Stimulated activated CD8-positive, alpha-beta memory T cell treated with anti-CD3 and anti-CD28 coated beads, Interleukin-15, amount 100 ng/mL, for 48 hours (primary cell): Measurements from ENCODE around the gene NINJ1.
"Not testable (repeated sequence)": the region's sequence is repeated elsewhere in the genome, so short reads cannot be mapped to it uniquely, and the experiment has no call there.

ENCODE experiments used
- DNase-seq, 2 donors: peaks; one replicate each; pipeline ENCODE4 v3.0.0-alpha.2; 2020; ENCODE audit warnings: low read depth in 2 of 2

NINJ1 gene

DNA sequence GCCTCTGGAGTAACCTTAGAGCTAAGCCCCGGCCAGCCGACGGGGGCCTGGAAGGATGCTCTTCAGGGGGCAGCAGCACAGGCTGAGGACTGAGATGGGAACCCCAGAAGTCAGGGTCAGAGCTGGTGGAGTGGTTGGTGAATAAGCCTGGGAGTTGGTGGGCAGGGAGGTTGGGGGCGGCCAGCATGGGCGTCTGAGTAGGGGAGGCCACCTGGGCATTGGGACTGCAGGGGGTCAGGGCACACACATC is 14.4 kb downstream of the NINJ1 start:
- no peak for DNase-seq

DNA sequence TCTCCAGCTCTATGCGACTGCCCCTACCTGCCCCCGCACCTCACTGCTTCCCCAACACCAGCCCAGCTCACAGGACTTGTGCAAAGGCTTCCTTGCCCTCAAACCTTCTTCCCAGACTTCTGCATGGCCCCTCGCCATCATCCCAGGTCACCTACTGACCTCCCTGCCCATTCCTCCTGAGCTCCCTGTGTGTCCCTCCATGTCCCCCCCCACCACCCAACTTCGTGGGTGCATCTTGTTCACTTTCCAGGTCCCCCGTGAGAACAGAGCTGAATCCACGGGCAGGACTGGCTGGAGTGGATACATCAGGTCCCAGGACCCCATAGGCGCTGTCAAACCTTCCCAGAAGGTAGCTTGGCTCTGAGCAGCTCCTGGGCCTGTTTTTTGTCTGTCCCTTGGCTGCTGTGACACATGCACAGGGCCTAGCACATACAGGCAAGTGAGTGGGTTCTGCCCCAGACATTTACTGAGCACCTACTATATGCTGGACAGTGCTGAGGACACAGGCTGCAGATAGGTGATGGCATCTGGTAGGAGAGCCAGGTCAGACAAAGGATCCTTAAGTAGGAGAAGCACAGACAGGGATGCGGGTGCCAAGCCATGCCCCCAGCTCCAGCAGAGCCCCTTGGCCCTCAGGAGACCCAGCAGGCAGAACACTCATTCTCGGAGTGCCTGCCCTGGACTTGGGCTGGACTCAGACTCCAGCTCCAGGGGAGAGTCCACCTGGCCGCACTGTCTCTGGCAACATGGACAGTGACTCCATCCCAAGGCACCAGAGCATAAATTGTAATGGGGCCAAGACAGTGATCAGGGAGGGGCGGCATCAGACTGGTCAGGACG is 15.0 kb downstream of the NINJ1 start:
- DNase-seq = no peak

- DNase-seq = no peak
Measured at GRCh38 chr9:93117924-93118862, 15.9 kb downstream of the NINJ1 start.

DNA sequence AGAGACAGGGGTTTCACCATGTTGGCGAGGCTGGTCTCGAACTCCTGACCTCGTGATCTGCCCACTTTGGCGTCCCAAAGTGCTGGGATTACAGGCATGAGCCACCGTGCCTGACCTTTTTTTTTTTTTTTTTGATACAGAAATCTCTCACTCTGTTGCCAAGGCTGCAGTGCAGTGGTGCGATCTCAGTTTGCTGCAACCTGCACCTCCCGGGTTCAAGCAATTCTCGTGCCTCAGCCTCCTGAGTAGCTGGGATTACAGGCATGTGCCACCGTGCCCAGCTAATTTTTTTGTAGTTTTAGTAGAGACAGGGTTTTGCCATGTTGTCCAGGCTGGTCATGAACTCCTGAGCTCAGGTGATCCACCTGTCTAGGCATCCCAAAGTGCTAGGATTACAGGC is 16.5 kb downstream of the NINJ1 start:
- not testable (repeated sequence) for DNase-seq

DNA sequence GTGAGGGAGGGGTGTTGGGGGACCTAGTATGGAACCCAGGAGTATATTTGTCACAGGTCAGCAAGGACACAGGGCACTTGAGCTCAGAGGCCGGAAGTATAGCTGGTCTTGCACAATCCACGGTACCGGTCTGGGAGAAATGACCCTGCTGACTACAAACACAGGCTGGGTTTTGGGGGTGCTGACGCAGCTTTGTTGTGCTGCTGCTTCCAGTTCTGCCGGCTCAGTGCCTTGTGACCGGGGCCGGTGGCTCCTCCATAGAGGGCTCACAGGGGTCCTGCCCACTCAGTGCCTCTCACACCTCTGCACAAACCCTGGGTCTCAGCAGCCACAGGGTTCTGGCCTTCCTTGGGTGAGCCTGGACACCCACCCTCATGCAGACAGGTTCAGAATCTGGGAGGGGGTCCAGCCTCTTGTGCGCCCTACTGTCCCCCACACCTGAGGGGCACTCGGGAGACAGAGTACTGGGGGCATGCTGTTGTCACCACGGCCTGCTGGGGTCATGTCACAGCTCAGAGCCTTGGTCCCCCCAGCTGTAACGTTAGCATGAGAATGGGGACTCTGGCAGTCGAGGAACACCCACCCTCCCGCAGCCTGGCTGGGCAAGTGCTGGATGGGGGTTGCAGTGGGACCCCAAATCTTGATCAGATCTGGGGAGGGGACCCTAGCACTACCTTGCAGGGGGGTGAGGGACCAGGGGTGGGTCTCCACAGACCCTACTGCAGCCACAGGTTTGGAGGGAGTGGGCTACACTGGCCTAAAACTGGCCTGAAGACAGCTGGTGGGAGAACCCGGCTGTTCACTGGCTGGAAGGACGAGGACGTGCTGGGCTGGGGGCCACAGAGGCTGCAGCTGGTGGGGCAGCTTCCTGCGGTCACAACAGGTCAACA is 17.7 kb downstream of the NINJ1 start:
- no peak for DNase-seq

DNA sequence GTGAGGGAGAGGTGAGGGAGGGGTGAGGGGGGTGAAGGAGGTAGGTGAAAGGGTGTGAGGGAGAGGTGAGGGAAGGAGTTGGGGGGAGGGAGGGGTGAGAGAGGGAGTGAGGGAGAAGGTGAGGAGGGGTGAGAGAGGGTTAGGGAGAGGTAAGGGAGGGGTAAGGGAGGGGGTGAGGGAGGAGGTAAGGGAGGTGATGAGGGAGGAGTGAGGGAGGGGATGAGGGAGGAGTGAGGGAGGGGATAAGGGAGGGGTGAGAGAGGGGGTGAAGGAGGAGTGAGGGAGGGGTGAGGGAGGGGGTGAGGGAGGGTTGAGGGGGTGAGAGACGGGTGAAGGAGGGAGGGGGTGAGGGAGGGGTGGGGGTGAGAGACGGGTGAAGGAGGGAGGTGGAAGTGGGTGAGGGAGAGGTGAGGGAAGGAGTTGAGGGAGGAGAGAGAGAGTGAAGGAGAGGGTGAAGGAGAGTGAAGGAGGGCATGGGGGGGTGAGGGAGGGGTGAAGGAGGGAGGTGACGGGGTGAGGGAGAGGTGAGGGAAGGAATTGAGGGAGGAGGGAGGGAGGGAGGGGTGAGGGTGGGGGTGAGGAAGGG is 18.5 kb downstream of the NINJ1 start:
- no peak for DNase-seq

- no peak for DNase-seq
Measured at GRCh38 chr9:93114984-93115335, 19.1 kb downstream of the NINJ1 start.

GRCh38 chr9:93114169-93114983 is 19.7 kb downstream of the NINJ1 start:
- no peak for DNase-seq

GRCh38 chr9:93112864-93113389 is 21.1 kb downstream of the NINJ1 start:
- DNase-seq = no peak

DNA sequence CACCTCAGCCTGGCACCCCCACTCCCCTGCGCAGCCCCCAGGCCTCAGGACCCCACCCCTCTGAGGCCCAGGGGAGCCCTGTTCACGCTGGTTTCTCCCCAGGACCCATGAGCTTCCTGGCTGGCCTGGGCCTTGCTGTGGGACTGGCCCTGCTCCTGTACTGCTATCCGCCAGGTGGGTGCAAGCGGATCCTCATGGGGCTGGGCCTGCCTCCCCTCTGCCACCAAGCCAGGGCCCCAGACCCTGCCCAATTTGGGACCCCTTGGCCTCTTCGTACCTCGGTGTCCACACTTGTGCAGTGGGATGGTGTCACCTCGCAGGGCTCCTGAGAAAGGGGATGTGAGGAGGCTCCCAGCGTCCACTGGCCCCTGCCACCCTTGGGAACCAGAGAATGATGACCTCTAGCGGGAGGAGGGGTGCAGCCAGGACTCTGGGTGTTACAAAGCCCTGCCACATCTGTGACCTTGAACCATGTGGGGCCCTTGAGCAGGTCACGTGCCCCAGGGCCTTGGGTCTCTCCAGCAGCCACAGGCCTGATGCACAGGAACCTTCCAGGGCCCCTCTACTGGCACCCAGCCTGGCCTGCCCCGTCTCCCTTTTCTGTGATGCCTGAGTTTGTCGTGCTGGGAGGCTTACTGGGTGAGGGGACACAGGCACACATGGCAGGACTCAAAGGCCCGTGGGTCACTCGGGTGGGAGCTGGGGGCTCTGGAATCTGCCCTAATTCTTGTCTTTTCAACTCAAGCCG is 21.8 kb downstream of the NINJ1 start:
- DNase-seq = no peak

GRCh38 chr9:93111371-93112115 is 22.5 kb downstream of the NINJ1 start:
- DNase-seq = peak in 1 of 2 donors; percentile 55

GRCh38 chr9:93111001-93111370 is 23.1 kb downstream of the NINJ1 start:
- DNase-seq = no peak

DNA sequence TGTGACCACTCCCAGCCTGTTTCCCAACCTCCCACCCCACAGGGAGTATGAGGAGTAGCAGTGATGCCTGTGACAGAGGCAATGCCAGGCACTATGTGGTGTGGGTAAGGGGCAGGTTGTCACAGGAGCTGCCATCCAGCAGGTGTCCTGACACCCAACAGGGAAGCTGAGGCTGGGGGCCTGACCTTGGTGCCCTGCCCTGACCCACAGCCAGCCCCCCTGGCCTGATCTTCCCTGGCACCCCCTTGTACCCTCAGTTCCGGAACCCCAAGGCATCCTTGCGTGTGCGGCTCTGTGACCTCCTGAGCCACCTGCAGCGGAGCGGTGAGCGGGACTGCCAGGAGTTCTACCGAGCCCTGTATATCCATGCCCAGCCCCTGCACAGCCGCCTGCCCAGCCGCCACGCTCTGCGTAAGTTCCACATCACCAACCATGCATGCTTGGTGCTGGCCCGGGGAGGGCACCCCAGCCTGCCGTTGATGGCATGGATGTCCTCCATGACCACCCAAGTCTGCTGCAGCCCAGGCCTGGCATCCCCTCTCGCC is 23.7 kb downstream of the NINJ1 start:
- no peak for DNase-seq

GRCh38 chr9:93108291-93109041 is 25.6 kb downstream of the NINJ1 start:
- DNase-seq = peak in 1 of 2 donors; percentile 55

DNA sequence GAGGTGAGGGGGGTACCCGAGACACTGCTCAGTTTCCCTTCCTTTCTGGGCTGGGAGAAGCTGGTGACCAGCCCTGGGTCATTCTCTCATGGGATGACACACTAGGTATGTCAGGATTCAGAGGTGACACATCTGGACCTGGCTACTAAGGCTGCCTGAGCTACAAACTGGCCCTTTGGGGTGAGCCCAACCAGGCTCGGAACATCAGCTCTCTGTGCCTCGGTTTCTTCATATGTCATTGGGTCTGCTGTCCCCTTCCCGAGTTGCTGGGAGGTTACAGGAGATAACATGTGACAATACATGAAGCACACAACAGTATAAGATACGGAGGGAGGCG is 26.3 kb downstream of the NINJ1 start:
- DNase-seq = no peak

GRCh38 chr9:93107151-93107824 is 26.8 kb downstream of the NINJ1 start:
- DNase-seq = no peak

DNA sequence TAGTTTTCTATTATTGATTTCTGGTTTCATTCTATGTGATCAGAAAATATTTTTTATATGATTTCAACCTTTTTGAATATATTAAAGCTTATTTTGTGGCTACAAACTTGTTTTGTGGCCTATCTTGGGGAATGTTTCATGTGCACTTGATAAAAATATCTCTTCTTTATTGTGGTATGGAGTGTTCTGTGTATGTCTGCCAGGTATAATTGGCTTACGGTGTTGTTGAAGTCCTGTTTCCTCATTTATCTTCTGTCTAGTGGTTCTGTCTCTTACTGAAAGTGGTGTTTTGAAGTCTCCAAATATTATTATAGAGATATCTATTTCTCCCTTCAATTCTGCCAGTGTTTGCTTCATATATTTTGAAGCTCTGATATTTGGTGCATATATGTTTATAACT is 28.4 kb downstream of the NINJ1 start:
- no peak for DNase-seq

GRCh38 chr9:93101086-93101485 is 33.0 kb downstream of the NINJ1 start:
- DNase-seq = not testable (repeated sequence)
